Measurements from ENCODE around the gene HYAL3. TPM values are rescaled to one million over a fixed set of nuclear protein-coding genes. Genes with fewer than 3 reads are reported as not detected.

The HYAL3 gene, protein sequence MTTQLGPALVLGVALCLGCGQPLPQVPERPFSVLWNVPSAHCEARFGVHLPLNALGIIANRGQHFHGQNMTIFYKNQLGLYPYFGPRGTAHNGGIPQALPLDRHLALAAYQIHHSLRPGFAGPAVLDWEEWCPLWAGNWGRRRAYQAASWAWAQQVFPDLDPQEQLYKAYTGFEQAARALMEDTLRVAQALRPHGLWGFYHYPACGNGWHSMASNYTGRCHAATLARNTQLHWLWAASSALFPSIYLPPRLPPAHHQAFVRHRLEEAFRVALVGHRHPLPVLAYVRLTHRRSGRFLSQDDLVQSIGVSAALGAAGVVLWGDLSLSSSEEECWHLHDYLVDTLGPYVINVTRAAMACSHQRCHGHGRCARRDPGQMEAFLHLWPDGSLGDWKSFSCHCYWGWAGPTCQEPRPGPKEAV
- 3.9 and 6.6 TPM in 2 replicates for total RNA-seq

DNA sequence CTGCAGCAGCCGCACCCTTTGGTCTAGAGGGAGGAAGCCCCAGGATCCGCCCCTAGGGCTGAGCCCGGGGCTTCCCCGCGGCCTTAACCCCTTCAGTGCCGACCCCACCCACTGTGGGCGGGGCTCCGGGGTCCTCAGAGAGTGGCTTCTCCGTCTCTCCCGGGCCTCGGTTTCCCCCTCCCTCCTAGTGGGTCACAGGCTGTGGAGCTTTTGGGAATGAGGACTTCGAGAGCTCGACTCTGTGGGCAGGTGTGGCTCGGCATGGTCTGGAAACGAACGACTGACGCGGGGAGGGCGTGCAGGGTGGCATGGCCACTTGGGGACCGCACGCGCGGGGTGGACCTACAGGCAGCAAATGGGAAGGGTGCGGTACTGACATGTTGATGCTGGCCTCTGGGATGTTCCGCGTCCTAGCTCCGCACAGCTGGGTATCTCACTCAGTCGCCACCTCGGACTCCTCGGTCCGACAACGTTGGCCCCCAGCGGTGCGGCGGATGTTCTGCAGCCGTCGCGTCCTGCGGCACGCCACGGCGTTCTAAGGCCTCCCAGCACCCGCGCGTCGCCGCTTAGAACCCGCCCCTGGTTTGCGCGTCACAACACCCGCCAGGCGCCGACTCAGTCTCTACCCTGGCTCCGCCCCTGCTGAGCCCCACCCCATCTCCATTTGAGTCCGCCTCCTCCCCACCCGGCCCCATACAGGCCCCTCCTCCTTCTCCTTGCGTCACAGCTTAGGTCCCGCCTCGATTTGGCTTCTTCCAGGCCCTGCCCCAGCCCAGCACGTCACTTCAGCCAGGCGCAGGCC is at the start of gene HYAL3, which contains the start of gene NAA80:
TSS of gene HYAL3 (minus strand) at position 570 of the 802 bp plus-strand sequence. CDS start 3,803 bp downstream, outside the sequence.
TSS of gene NAA80 (minus strand) at position 570 of the 802 bp plus-strand sequence. CDS start 1,942 bp downstream, outside the sequence.

DNA sequence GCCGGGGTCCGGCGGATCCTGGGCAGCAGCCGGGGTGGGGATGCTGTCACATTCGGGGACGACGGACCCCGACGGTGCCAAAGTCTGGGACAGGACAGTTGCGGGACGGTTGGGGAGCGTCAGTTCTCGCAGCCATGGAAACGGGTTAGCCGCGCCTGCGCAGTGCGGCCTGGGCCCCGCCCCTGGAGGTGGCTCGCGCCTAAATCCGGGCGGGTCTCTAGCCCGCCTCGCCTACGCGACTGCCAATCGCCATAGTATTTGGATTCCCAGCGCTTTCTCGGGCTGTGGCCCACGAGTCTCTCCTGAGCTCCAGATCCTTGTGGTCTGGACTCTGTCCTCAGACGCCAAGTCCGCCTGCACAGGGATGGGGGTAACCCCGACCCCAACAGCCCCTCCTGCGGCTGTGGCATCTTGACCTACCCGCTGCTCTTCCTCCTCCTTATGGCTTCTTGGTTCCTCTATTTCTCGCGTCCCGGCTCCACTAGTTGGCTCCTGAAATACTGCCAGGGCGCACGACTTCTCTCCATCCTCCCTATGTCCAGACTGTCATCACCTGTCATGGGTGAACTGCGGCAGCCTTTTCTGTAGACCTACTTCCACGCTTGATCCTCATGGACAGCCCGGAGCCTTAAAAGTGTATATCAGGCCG is 46.5 kb upstream of the HYAL3 start, which contains the start of gene ZMYND10:
TSS of gene ZMYND10 (minus strand) at position 147 of the 649 bp plus-strand sequence. CDS start 153 bp downstream, outside the sequence.

DNA sequence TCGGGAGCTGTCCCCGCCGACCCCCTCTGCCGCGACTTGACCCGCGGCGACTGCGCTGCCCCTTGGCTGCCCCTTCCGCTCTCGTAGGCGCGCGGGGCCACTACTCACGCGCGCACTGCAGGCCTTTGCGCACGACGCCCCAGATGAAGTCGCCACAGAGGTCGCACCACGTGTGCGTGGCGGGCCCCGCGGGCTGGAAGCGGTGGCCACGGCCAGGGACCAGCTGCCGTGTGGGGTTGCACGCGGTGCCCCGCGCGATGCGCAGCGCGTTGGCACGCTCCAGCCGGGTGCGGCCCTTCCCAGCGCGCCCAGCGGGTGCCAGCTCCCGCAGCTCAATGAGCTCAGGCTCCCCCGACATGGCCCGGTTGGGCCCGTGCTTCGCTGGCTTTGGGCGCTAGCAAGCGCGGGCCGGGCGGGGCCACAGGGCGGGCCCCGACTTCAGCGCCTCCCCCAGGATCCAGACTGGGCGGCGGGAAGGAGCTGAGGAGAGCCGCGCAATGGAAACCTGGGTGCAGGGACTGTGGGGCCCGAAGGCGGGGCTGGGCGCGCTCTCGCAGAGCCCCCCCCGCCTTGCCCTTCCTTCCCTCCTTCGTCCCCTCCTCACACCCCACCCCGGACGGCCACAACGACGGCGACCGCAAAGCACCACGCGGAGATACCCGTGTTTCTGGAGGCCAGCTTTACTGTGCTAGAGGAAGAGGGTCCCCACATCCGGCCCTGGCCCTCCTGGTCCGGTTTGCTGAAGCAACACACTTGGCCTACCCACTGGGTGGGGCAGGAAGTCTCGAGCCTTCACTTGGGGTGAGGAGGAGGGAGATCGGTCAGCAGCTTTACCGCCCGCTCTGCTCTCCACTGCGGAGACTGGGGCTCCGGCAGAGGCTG is 41.5 kb upstream of the HYAL3 start, which contains the start of gene RASSF1:
TSS of gene RASSF1 (minus strand) at position 389 of the 882 bp plus-strand sequence. CDS start at position 358, 31 bp downstream.

DNA sequence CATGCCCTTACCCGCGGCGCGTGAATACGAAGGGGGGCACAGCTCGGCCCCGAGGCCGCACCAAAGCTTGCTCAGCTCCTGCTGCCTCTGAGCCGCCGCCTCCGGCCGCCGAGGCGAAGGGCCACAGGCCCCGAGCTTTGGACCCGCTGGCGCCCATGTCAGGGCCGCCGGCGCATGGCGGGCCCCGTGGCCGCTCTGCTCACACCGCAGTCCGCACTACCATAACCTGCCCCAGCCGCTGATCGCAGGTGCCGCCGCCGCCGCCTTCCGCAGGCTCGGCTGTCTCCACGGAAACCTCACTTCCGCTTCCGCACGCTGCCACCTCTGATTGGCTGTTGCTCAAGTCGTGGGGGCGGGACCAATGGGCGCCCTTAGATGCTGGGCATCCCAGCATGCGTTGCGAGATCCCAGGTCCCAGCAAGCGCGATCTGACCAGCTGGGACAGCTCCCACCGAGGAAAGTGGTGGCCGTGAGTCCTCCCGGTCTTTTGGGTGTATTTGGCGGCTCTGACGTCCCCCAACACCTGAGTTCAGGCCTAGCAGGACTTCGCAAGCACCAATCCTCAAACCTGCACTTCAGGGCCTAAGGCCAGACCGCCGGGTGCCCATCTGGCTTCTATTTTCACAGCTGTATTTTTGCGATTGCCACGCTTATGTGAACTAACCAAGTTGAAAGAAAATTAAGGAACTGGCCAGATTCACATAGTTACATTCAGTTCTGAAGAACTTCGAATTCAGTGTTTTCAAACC is 28.9 kb upstream of the HYAL3 start, which contains the start of gene TUSC2:
TSS of gene TUSC2 (minus strand) at position 281 of the 749 bp plus-strand sequence. CDS start at position 157, 124 bp downstream.

DNA sequence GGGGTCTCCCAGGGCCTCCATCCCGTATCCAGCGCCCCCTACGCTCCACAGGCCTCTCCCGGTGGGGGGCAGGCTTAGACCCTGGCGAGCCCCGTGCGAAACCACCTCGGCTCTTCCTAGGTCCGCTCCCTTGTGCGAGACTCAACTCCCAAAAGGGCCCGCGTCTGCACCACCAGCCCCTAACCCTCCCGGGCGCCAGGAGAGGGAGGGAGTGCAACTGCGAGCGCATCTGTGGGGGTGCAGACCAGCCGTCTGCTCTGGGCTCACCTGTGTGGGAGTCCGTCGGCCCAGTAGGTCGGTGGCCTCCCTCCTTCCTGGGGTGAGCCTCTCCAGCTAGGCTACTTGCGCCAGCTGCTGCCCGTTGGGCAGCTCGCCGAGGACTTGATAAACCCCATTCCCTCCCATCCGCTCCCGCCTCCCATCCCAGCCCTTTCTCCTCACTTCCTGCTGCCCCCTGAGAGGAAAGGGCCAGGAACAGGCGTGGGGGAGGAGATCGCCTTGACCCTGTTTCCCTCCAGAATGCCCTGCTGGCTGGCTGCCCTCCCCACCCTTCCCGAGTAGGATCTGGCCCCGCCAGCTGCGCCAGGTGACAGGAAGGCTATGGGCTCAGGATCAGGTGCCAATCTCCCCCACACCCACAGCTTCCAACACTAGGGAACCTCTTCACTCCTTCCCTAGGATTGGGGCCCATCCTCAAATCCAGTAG is 23.3 kb upstream of the HYAL3 start, which contains the start of gene HYAL2:
TSS of gene HYAL2 (minus strand) at position 360 of the 706 bp plus-strand sequence. CDS start 2,256 bp downstream, outside the sequence.

DNA sequence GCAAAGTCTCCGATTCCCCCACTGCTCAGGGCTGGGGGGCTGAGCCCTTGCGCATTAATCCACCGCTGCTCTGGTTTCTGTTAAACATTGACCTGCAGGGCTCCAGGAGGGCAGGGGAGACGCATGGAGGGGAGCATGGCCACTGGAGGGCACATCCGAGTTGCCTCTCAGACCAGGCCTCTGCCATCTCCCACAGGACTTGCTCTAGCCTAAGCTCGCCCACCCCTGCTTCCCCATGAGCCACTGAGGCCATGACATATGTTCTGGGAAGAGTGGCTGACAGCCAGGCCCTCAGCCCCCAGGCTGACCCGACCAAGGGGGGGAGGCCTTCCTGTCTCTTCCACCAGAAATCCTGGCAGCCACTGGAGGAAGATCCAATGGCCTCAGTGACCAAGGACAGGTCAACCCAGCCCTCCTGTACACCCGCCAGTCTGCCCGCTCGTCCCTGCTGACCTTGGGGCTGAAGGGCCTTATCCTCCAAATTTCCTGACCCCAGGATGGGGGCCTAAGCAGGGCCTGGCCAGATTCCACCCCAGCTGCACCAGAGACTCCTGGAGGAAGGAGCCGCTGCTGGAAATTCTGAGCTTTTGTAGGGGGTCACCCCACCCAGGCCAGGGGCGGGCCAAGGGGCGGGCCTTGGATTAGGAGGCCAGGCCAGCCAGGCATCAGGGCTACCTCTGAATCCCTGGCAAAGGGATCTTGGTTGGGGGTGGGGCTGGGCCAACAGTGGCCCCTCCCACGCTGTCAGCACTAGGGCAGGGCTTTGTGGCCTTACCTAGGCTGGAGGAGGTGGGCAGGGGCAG is 4.0 kb upstream of the HYAL3 start, which contains the start of gene HYAL1:
TSS of gene HYAL1 (minus strand) at position 562 of the 803 bp plus-strand sequence. CDS start 618 bp downstream, outside the sequence.

DNA sequence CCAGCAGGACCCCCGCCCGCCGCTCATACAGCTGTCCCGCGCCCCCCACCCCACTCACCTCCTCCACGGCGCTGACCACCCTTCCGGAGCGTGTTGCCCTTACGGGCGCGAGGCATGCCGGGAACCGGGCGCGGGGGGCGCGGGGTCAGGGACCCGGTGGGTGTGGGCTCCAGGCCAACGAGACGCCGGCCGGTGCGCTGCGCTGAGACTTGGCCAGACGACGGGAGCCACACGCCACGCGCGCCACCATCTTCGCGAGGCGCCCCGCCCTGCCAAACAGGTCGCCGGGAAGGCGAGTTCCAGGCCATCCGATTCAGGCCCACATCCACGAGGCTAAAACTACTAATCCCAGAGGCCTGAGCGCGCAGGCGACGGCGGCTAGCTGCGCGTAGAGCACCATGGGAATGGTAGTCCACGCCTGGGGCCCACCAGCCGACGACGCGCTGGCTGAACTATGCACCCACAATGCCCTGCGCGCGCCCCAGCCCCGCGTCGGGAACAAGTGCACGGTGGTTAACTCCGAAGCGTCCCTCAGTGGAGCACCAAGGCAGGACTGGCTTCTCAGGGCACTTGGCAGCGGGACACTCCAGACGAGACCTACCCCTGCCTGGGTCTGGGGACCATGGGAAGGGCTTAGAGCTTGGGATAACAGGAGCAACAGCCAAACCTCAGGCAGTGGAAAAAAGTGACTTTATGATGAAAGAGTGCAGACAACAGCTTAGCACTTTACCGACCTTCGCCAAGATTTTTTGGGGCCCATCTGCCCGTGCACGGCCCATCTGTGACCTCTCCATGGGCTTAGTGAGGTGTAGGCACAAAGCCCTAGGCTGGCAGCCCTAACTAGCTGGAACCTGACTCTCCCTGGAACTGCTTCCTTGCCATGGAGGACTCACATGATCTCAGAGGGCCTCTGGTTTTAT is 6.8 kb downstream of the HYAL3 start, which contains the start of gene IFRD2:
TSS of gene IFRD2 (minus strand) at position 271 of the 920 bp plus-strand sequence. CDS start at position 116, 155 bp downstream.

DNA sequence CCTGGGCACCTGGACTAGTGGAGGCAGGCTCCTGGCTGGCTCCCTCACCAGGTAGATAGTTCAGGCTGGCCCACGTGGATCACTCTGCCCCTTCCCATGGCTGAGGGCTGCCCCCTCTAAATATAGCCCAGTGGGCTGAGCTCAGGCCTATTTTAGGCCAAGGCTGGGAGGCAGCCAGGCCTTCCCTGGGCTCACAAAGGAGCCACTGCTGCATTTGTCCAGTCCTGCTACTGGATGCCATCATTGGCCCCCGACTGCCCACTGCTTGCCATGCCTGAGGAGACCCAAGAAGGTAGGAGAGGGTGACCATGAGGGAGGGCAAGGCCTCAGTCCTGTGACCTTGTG is 20.4 kb downstream of the HYAL3 start, which contains the start of gene LSMEM2:
TSS of gene LSMEM2 (plus strand) at position 208 of the 345 bp plus-strand sequence. CDS start at position 235, 27 bp downstream.

DNA sequence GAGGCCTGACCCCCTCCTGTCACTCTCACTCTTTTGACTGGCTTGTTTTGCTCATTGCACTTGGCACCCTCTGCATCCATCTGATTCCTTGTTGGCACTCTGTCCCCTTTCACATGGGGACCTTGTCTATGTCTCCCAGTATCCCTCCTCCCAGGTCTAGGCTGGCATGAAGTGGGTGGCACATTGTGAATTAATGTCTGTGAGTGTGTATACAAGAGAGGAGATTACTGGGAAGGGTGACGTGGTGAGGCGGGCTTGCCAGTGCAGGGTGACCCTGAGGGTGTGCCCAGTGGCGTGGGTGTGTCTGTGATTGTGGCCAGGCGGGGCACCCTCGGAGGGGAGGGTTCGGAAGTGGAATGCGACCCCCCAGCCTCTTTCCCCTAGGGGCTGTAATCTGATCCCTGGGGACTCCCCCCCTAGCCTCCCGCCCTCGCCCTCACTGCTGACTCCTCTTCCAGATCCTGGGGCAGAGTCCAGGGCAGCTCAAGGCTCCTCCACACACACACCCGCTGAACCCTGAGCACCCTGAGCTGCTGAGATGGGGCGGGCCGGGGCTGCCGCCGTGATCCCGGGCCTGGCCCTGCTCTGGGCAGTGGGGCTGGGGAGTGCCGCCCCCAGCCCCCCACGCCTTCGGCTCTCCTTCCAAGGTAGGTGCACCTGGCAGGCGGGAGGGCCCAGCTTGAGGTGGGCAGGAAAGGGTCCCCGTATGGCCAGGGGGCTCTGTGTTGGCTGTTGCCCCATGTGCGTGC is 30.3 kb downstream of the HYAL3 start, which contains the start of gene SEMA3B:
TSS of gene SEMA3B (plus strand) at position 445 of the 749 bp plus-strand sequence. CDS start at position 539, 94 bp downstream.

Other genes starting within 250 kb of the HYAL3 start
- gene RBM5, start 210.5 kb downstream of the HYAL3 start, total RNA-seq = 115 and 400 TPM in 2 replicates
- 2.1 and 4.7 TPM in 2 replicates for gene SEMA3F, start 144.1 kb downstream of the HYAL3 start, total RNA-seq
- gene GNAT1, start 107.8 kb downstream of the HYAL3 start, total RNA-seq = not detected in 2 replicates
- not detected in 2 replicates for gene SLC38A3, start 94.1 kb downstream of the HYAL3 start, total RNA-seq
- gene GNAI2, start 63.2 kb downstream of the HYAL3 start, total RNA-seq = 293 and 296 TPM in 2 replicates
- gene SEMA3B, start 30.3 kb downstream of the HYAL3 start, total RNA-seq = 31.7 and 36.9 TPM in 2 replicates
- gene LSMEM2, start 20.3 kb downstream of the HYAL3 start, total RNA-seq = not detected in 2 replicates
- 24.2 and 26.0 TPM in 2 replicates for gene IFRD2, start 7.0 kb downstream of the HYAL3 start, total RNA-seq
- 2.2 and 3.8 TPM in 2 replicates for gene NAA80, start within 50 bp of the HYAL3 start, total RNA-seq
- 1.2 and 2.7 TPM in 2 replicates for gene HYAL1, start 4.2 kb upstream of the HYAL3 start, total RNA-seq
- gene HYAL2, start 23.3 kb upstream of the HYAL3 start, total RNA-seq = 62.7 and 75.0 TPM in 2 replicates
- gene TUSC2, start 28.8 kb upstream of the HYAL3 start, total RNA-seq = 8.4 and 9.5 TPM in 2 replicates
- gene RASSF1, start 41.4 kb upstream of the HYAL3 start, total RNA-seq = 35.1 and 38.6 TPM in 2 replicates
- gene ZMYND10, start 46.3 kb upstream of the HYAL3 start, total RNA-seq = 1.3 and 1.4 TPM in 2 replicates
- 22.5 and 30.1 TPM in 2 replicates for gene NPRL2, start 51.4 kb upstream of the HYAL3 start, total RNA-seq
- 24.0 and 26.0 TPM in 2 replicates for gene CYB561D2, start 51.5 kb upstream of the HYAL3 start, total RNA-seq
- gene TMEM115, start 60.1 kb upstream of the HYAL3 start, total RNA-seq = 29.2 and 32.9 TPM in 2 replicates
- 0.09 and 0.16 TPM in 2 replicates for gene CACNA2D2, start 204.2 kb upstream of the HYAL3 start, total RNA-seq